Stimulated activated CD4-positive, alpha-beta T cell treated with anti-CD3 and anti-CD28 coated beads, TNF-alpha, amount 100 ng/mL, for 1 hour (primary cell): Measurements from ENCODE around the gene SLC6A6.

Experiments
- DNase-seq, 3 donors: peaks; one replicate each; pipeline ENCODE4 v3.0.0-alpha.2; 2020; ENCODE audit warnings: low read depth in 3 of 3, low spot score in 1 of 3

The SLC6A6 gene

GRCh38 chr3:14371573-14372474 lies 30.6 kb upstream of the SLC6A6 start:
- no peak for DNase-seq

- no peak for DNase-seq
Measured at GRCh38 chr3:14372587-14372986, 29.8 kb upstream of the SLC6A6 start.

GRCh38 chr3:14373753-14374376 lies 28.5 kb upstream of the SLC6A6 start:
- DNase-seq = no peak

GRCh38 chr3:14374444-14374883 lies 27.9 kb upstream of the SLC6A6 start:
- DNase-seq = no peak

GRCh38 chr3:14375192-14375591 lies 27.2 kb upstream of the SLC6A6 start:
- no peak for DNase-seq

- DNase-seq = no peak
Measured at GRCh38 chr3:14376348-14377043, 25.9 kb upstream of the SLC6A6 start.

DNA sequence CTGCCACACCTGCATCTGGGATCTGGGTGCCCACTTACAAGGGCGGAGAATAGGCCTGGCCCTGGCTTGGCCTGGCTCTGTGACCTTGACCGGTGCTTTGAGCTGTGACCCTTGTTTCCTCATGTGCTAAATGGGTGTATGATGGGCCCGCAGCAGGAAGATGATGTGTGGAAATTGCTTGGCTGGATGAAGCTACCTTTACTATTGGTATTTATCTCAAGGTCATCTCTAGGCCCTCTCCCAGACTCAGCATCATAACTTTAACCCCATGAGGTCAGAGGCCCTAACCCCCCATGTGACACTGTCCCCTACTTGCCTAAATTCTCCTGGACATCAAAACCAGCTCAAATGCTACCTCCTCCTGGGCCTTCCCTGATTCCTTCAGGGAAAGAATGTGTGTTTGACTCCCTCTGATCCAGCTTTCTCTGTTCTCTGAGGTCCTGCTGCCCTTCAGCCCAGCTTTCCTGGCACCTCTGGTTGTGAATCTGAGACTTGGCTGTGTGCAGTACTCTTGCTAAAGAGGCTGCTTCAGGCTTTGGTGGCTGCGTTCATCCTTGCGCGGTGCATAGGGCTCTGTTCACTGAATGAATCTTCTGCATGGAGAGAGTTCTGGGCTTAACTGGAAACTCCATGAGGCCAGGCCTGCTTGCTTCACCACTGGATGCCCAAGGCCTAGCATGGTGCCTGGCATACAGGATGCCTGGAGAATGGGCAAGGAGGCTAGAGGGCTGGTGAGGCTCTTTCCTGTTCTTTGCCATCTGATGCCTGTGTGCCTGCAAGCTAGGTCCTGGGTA lies 25.2 kb upstream of the SLC6A6 start:
- no peak for DNase-seq

DNA sequence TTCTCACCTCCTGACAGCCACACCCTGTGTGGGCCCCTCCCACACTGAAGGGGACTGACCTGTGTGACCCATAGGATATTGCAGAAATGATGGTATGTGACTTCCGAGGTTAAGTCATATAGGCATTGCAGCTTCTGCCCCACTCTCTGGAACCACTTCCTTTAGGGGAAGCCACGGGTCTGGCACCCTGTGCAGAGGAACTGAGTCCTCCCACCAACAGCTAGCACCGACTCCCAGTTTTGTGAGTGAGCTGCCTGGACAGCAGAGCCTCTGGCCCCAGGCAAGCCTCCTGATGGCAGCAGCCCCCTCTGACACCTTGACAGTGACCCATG lies 24.6 kb upstream of the SLC6A6 start:
- no peak for DNase-seq

- no peak for DNase-seq
Measured at GRCh38 chr3:14378415-14378814, 24.0 kb upstream of the SLC6A6 start.

DNA sequence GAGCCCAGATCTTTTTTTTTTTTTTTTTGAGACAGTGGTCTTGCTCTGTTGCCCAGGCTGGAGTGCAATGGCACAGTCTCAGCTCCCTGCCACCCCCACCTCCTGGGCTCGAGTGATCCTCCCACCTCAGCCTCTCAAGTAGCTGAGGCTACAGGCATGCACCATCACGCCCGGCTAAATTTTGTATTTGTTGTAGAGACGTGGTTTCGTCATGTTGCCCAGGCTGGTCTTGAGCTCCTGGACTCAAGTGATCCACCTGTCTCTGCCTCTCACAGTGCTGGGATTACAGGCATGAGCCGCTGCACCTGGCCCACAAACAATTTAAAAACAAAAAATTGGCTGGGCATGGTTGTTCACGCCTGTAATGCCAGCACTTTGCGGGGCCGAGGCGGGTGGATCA lies 22.6 kb upstream of the SLC6A6 start:
- DNase-seq = no peak

- no peak for DNase-seq
Measured at GRCh38 chr3:14386254-14386653, 16.2 kb upstream of the SLC6A6 start.

GRCh38 chr3:14388201-14388600 lies 14.2 kb upstream of the SLC6A6 start:
- no peak for DNase-seq

GRCh38 chr3:14389166-14389606 lies 13.2 kb upstream of the SLC6A6 start:
- DNase-seq = no peak

DNA sequence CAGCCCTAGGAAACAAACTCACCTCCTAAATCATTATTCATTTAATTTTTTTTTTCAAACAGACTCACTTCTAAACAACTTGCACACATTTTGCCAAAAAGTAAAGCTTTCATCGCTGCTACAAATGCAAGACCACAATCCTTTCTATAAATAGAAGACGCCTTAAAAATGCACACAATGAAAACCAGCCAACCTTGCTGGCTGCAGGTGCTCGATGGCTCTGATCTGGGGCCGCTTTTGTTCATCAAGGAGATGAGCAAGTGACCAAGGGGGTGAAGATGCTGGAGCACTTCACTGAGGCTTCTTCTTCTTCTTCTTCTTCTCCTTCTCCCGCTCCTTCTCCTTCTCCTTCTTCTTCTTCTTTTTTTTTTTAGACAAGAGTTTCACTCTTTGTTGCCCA lies 12.7 kb upstream of the SLC6A6 start:
- DNase-seq = no peak

DNA sequence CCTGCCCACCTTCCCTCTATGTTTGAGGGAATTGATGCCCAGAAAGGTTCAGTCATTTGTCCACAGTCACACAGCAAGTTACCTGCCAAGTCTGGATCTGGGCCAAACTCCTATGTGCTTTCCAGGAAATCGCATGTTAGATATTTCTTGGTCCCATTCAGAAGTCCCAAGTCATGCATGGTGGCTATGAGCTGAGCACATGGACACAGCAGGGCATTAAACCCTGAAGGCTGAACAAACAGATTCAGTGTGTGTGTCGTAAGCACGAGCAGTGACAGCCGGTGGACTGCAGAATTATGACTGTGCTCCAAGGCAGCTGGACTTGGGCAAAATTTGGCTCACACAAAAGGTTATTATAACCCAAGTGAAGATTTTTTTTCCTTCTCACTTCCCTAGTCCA lies 11.4 kb upstream of the SLC6A6 start:
- no peak for DNase-seq

DNA sequence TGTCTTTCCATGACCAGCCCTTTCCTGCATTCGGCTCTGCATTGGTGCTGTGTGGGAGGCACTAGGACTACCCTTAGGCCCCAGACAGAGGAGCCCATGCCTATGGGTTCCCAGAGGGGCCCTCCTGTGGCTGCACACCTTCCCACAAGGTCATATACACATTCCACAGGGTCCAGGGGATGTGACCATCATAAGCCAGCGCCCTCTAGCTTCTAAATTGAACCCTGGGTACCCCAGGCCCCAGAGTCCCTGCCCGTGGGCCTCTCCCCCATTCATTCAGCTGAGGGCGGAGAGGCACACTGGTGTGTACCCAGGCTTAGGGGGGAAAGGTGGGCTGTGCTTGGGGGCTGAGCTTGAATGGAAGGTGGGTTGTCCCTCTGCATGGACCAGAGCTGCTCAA lies 10.2 kb upstream of the SLC6A6 start:
- no peak for DNase-seq

DNA sequence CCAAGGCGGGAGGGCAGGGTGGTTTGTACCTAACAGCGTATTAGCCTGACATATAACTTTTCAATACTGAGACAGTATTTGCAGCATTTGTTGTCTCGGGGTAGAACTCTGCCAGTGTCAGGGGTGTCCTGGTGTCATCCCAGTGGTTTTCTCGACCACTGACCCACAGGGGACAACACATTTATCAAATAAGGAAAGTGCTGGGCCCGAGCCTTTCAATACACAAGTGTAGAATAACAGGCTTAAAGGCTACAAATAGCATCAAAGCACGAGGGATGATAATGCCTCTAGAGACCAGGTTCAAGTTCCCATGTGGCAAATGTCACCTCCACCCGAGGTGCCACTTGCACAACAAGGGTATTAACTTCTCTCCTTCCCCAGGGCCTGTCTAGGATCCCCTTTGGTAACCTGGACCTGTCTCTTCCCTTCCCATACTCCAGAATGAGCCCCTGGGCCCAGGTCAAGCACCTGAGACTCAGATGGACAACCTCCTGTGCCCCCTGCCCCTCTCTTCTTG lies 9.5 kb upstream of the SLC6A6 start:
- no peak for DNase-seq

- no peak for DNase-seq
Measured at GRCh38 chr3:14393440-14394106, 8.8 kb upstream of the SLC6A6 start.

DNA sequence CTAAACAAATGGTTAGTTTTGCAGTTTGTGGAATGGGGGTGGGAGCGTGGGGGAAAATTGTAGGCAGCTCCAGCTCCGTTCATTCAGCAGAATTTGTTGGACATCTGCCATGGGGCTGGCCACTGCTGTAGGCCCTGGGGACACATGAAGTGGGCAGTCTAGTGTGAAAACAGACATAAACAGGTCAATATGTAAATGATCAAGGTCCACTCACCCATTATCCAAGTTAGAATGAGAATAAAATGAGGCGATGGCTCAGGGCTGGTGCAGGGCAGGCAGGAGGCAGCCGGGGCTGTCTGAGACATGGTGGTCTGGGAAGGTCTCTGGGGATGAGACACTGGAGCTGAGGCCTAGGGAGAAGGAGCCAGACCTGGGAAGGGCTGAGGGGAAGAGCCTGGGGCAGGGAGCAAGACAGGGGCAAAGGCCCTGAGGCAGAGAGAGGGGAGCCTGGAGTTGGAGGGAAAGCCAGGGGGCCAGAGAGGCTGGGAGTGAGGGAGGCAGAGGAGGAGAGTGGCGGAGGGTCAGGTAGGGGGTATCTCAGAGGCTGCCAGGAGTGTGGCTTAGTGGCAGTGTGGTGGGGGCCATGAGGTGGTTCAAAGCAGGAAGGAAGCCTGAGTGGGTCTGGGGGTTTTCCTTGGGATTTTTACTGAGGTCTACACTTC lies 6.2 kb upstream of the SLC6A6 start:
- no peak for DNase-seq

GRCh38 chr3:14397046-14397445 lies 5.4 kb upstream of the SLC6A6 start:
- no peak for DNase-seq
